Fibroblast of skin of right biceps (primary cell): ENCODE data around the gene SGIP1.
"Not testable (repeated sequence)": the region's sequence is repeated elsewhere in the genome, so short reads cannot be mapped to it uniquely, and the experiment has no call there.

Source experiments
- DNase-seq: peaks from one replicate; pipeline ENCODE4 v3.0.0-alpha.2; 2013

The SGIP1 gene

DNA sequence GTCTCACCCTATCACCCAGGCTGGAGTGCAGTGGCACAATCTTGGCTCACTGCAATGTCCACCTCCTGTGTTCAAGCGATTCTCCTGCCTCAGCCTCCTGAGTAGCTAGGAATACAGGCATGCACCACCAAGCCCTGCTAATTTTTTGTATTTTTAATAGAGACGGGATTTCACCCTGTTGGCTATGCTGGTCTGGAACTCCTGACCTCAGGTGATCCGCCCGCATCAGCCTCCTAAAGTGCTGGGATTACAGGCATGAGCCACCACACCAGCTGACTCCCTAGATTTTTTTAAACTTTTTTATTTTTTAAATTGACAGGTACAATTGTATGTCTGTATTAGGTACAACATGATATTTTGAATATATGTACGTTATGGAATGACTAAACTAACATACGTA, 200.6 kb downstream of the SGIP1 start:
- not testable (repeated sequence) for DNase-seq

DNA sequence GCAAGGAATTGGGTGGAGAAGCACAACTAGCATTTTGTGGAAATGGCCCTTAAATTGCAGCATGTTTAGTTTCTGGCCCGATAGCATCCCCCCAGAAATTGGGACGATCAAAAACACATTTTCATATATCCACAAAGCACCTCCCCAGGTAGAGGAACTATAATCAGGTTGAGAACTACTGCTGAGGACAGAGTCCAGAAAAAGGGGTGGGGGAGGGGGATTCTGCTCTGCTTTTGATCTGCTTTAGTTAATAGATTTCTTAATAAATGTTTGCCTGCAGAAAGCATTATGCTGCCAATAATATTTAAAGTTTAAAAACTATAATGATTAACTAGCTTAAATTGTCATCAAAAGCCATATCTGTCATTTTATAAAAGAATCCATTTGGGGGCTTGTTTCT, 203.9 kb downstream of the SGIP1 start:
- no peak for DNase-seq

DNA sequence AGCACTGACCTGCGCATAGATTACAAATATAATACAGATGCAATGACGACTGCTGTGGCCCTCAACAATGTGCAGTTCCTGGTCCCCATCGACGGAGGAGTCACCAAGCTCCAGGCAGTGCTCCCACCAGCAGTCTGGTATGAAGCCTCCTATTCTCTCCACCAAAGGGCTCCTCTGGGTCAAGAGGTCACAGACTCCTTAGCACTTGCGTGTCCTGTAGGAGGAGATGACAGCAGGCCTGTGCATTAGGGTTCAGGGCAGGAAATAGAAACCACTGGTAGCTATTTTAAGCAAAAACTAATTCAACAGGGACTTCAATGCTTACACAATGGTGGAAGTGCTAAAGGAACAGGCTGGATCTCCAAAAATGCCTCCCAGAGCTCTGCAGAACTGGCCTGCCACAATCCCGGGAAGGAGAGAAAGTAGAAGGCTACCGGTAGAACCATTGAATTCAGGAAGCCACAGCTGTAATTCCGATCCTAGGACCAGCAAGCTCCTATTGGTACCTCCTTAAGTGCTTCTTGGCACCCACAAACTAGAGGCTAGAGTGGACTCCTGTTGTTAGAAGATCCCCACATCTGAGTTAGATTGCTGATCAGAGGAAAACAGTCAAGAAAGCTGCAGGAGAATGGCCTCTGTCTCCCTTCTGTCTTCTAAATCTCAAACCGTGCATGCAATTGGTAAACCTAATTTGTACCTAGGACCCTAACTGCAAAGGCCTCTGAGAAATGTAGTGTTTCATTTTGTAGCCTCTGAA, 205.6 kb downstream of the SGIP1 start:
- DNase-seq = no peak

DNA sequence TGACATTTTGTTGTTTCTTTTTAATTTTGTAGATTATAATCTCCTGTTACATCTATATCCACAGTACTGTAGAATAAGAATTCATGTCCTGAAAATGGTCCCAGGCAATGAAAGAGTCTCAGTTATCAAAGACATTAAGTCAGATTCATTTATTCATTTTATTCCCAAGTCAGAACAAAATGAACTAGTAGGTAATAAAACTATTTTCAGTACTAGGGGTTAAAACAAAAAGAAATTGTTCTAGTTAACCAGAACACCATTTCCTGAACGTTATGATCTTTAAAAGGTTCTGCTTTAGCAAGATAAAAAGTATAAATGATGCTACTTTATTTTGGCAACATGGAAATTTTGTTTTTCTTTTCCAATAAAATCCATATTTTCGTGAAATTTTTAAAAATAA, 211.5 kb downstream of the SGIP1 start:
- DNase-seq = no peak

DNA sequence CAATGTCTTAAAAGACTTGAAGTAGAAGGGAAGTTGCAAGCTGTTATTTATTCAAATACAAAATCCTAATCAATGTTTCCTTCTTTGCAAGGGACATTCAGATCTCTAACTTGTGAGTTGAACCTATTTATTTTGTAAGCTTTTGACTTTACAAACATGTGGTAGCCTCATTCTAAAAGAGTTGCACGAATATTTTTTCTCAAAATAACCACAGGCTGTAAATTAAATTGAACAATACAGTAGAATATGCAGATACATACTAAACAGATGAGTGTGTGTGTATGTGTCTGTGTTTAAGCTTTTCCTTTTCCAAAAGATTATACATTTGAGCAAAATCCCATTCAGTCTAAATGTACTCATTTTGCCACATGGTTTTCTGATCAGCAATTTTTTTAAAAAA, 213.5 kb downstream of the SGIP1 start:
- DNase-seq = peak; percentile 79

DNA sequence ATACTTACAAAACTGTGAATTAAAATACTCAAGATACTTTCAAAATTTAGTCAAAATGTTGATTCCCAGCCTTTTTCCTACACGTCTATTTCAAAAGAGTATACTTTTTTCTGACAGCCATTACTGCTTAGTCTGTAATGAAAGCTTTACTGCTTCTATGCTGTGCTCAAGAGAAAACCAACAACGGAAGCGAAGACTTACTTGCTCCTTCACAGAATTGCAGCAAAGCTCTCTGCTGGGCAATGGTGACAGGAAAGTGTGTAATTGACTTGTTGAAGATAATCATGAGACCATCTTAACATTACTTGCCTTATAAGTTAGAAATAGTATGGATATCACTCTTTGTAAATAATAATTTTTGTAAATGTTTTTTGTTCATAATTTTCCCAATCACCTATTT, 216.6 kb downstream of the SGIP1 start:
- no peak for DNase-seq

DNA sequence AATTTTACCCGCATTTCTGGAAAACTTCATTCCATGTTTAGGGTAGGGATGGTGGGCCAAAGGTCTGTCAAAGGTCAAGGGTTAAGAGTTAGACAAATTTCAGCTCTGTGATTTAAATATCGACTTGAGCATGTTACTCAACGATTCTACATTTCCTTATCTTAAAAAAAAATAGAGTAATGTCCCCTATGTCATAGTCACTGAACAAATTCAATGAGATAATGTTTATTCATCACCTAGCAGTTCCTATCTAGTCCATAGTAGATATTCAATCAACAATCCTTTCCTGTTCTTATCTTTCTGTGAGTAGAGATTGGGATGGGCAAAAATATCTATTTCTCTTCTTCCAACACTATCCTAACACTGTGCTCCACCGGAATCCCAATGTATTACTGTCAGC, 217.2 kb downstream of the SGIP1 start:
- DNase-seq = no peak

DNA sequence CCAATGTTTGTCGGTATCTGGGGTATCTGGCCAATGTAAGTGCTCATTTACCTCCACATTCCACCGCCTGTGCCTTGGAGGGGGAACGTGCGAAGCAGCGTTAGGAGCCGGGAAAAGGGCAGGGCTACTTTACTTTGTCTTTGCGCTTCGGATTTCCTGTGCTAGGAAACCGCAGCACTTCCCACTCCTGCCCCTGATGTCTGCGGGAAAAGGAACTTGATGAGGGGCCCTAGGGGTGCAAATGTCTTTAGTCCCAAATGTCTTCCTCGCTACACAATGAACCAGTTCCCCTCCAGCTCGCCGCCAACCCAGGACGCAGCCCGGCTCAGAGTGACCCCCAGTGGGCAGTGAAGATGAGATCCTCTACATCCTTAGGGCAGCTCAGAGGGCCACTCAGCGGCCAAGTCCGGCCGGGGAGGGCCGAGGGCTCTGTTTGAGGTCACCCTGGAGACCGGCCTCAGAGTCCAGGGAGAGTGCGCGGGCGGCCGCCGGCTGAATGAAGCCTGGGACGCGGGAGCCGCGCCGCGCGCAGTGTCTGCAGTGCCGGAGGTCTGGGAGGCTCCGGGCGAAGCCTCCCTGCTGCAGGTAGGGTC, 218.1 kb downstream of the SGIP1 start, which contains the start of gene DYNLT5:
Gene DYNLT5 (plus strand): TSS at position 460 of the 593 bp plus-strand sequence. CDS start 2,200 bp downstream, outside the sequence.
- DNase-seq = peak; percentile 50

DNA sequence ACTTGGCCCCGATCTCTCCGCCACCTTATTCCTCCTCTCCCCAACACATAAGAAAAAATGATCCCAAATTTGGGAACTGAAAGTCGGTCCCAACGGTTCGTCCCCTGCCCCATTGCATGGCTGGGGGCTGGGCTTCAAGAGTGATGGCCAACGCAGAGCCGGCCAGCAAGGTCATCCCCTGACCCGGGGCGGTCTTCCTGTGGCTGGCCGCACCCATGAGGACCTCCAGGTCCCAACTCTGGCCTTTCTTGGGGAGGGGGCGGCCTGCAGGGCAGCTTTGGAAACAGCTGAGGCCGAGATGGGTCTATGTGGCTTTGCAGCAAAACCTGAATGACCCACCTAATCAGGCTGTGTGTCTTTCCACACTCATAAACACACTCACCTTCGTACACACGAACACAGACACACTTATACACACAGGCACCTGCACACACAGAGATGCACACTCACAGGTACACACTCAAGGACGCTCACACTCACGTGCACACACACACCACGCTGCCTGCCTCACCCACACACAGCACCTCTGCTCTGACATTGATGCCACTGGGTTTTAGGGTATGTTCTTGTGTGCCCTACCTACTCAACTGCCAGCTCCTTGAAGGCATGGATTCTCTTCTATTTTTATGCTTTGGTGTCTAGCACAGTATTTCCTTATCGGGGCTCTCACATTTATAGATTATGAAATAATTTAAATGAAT, 218.9 kb downstream of the SGIP1 start:
- no peak for DNase-seq

DNA sequence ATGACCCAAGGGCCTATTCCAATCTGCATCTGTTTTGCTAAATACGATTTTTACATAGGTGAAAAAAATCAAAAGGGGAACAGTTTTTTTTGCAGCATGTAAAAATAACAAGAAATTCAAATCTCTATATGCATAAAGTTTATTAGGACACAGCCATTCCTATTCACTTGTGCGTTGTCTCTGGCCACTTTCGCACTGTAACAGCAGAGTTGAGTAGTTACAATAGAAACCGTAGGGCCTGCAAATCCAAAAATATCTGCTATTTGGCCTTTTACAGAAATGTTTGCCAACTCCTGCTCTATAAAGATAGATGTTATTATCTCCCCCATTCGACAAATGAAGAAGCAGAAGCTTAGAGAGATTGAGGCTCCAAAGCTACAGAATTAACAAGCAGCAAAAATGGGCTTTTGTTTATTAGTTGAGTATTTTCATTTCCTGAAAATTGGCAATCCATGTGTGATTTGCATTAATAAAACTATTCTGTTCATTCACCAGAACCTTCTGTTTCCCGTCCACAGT, 223.8 kb downstream of the SGIP1 start:
- no peak for DNase-seq

DNA sequence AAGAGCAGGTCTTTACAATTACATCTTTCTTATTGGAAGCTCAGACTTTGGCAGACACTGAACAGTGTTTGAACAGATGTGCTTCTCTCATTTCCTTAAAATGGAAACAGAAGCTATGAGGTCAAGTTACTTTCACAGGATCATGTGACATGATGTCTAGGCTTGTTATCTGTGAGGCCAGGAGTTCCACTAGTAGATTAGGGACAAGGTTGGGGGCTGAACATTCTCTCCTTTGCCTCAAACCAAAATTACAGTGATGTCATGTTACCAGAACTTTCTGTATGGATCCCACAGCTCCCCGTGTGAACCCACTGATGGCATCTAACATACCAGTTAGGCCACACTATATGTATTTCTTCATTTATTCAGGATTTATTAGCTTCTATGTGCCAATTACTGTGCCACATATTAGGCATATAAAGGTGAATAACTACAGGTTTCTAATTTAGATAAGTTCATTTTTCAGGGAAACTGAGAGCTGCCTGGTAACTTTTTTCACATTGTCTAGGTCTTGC, 224.3 kb downstream of the SGIP1 start:
- no peak for DNase-seq

DNA sequence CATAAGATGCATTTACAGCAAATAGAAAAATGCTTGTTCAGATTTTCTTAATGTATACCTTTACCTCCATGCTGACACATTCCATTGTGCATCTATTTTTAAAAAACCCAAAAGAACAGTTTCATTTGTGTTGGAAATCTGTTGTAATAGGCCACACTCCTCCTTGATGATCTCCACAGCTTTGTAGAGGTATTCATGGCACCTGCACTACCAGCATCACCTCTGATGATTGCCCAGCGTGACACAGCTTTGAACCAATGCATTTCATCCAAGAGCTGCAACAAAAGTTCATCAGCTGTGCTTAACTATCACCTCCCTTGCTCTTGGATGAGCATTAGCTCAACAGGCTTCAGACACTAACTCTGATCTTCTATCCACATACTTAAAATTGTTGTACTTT, 226.6 kb downstream of the SGIP1 start:
- DNase-seq = no peak

DNA sequence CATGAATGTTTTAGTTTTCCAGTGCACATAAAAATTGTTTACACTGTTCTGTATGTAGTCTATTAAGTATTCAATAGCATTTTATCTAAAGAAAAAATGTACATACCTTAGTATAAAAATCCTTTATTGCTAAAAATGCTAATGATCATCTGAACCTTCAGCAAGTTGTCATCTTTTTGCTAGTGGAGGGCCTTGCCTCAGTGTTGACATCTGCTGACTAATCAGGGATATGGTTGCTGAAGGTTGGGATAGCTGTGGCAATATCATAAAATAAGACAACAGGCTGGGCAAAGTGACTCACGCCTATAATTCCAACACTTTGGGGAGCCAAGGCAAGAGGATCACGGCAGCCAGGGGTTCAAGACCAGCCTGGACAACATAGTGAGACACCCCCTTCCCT, 227.3 kb downstream of the SGIP1 start:
- peak; percentile 28 for DNase-seq

DNA sequence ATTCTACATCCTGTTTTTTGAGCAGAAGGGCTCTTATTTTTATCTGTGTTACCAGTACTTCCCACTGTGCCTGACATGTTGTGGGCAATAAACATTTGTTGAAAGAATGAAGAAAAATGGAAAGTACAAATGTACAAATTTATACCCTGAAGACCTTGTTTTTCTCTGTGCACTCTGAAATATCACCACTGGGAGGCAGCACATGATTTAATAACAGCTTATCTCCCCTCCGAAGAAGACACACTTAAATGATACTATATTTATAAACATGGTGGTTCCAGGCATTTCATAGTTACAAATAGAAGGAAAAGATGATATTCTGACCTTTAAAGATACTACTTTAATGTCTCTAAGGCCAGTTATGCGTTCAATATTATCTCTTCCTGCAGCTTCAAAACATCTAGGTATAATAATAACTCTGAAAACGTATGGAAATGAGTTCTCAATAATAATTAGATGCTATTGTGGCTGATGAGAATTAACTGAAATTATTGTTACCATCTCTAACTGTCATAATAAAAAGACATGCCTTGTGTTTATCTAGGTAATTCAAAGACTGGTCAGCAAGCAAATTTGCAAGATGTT, 231.1 kb downstream of the SGIP1 start:
- peak; percentile 48 for DNase-seq

DNA sequence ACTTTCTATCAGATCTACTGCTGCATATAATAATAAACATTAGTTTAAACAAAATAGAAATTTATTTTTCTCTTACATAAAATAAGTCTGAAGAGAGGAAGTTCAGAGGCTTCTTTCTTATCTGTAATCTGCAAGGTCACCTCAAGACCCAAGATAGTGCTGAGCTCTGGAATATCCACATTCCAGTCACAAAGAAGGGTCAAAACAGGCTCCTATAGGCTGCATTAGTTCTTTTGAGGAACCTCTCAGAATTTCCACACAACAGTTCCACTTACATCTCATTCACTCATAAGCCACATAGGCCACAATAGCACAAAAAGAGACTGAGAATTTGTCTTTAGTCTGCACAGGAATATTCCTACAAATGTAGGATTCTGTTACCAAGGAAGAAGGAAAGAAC, 233.7 kb downstream of the SGIP1 start:
- no peak for DNase-seq

DNA sequence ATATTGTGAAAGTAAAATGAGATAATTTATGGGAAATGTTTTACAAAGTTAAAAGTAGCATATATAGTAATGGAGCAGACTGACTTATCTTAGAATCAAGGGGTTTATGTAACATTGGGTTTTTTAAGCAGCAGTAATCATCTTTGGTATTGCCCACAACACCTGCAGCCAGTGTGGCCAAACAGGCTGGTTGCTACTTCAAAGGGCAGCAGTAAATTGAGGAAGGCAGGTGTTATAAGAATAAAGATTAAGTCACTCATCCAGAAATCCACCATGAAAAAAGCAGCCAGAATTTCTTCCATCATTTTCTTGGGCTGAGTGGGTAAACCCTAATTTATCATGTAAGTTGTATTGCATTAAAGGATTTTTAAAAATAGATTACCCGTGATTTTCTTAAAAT, 235.0 kb downstream of the SGIP1 start:
- no peak for DNase-seq

DNA sequence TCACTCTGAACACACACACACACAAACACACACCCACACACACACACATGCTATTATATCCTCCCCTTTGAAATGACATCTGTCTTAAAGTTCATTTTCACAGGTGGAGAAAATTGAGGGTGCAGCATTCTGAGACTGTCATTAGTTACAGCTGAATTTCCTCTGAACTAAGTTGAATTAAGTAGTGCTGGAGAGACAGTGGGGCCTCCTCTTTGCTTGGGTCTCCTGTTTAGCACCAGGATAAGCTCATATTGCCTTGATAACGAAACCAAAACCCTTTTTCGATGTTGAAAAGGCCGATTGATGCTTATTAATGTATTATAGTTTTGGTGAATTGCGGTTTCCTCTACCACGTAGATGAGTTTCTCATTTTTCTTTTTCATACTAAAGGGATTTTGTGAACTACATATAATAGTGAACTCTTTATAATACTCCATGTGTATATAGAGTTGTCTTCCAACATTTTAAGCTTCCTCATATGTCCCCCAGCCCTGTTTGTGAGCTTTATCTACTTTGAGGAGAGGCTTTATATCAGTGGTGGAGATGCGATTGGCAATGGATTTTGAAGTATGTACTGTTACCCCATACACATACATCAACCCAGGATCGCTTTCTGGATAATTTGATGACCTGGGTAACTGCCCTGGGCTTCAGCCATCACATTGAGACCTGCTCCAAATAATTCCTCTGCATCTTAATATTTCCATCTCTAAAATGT, 235.7 kb downstream of the SGIP1 start:
- DNase-seq = no peak

DNA sequence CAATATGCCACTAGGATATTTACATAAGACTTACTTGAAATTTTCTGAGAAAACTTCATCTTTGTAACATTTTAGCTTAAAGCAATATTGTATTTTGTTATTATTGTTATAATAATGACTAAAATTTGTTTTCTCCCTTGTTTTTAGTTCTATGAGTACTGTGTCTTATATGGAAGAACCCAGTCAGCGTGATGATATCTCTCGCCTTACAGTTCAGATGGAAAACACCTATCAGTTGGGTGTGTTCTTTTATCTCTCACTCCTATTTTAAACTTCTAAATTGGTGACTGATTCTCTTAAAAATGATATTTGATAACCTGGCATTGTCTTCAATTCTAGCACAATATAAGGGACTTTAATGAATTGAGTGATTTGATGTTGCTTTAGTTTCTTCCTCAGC, 236.3 kb downstream of the SGIP1 start:
- no peak for DNase-seq

DNA sequence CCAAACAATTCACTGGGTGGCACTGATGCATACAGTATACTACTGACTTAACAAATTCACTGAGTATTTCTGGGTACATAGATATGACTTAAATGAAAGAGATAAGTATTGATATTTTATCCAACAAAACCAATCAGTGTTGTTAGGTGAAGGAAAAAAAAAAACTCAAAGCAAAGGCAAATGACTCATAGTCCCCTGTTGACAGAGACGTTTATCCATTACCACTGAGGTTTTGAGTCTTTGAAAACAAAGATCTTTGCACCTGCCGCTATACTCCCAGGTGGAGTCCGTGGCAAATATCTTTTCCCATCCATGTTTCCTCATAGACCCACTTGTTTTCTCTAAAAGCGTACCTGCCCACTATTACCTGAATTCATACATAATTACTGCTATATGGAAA, 236.7 kb downstream of the SGIP1 start:
- DNase-seq = no peak

DNA sequence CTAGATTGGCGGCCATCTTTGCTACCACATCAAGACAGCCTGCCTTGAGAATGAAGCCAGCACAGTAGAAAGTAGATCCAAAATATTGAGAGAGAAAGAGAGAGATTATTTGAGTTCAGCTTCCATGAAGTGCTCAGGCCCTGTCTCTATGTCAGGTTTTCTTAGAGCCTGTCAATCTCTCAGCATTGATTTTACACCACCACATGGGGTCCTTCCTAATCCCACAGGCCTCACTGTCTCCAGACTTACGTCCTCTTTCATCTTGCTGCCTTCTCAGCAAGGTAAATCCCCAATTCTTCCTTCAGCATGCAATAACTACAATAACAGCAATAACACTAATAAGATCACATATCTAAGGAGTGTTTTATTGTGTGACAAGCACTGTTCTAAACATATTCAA, 239.3 kb downstream of the SGIP1 start:
- no peak for DNase-seq

DNA sequence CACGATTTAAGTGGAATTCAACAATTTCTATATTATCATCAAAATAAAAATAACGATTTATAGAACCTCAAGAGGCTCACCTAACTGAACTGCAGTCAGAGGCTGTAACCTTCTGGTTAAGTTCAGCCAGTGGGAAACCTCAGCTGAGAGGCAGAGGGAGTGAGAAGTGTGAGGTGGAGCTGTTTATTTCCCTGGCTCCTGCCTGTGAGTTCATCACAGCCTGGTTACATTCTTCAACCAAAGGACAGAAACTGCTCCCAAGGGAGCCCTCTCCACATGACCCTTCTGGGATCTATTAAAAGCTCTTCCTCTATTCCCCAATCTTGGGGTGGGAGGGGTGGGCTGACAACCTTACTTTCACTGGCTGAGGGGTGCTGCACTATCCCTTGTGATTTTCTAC, 240.5 kb downstream of the SGIP1 start:
- no peak for DNase-seq

DNA sequence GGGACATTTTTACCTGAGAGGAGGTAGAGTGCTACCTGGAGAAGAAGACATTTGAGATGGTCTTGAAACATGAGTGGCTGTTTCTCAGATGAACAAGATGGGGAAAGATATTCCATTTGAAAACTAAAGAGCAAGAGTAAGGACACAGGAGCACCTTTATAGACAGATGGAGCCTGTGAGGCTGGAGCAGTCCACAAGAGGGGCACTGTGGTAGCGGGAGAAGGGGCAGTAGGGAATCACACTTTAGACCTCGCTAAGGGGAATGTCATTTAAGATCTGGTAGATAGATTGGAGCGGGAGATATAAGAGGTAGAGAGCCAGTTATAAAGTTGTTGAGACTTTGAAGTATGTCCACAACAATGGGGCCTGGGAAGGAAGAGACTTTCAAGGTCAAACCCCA, 241.7 kb downstream of the SGIP1 start:
- no peak for DNase-seq

DNA sequence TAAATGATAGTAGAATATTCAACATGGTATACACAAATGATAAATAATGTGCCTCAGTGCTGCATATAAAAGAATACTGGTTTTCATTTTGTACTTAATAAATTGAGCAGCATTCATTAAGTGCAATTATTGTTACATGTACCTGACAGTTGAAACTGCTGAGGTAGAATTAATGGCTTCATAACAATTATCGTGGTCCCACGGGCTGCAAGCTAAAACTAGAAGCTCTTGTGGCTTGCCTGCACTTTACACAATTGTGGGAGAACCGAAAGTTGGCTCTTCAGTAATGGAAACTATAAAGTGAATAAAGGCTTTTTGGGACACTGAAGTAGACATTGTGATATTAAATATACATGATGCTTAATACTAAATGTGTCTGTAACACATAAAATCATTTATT, 243.9 kb downstream of the SGIP1 start:
- DNase-seq = no peak
